IPS-20b (cell line): ENCODE results near the gene KLK15.
"Not testable (repeated sequence)": the region's sequence is repeated elsewhere in the genome, so short reads cannot be mapped to it uniquely, and the experiment has no call there.

Experiments
- H3K27ac ChIP-seq: one replicate; pipeline ENCODE4 v1.5.1; 2013; ENCODE audit warnings: low read length
- H3K27me3 ChIP-seq: 2 replicates; pipeline ENCODE4 v1.6.1; 2013; ENCODE audit warnings: mild to moderate bottlenecking, low read length, inconsistent platforms; ENCODE audit not compliant: insufficient read depth
- H3K36me3 ChIP-seq: 2 replicates; pipeline ENCODE4 v1.6.1; 2013; ENCODE audit warnings: low read depth, mild to moderate bottlenecking, inconsistent platforms, low read length, moderate library complexity; ENCODE audit not compliant: insufficient read depth
- H3K4me1 ChIP-seq: 2 replicates; pipeline ENCODE4 v1.6.1; 2013; ENCODE audit warnings: mild to moderate bottlenecking, control low read depth, inconsistent platforms, low read length, moderate library complexity; ENCODE audit not compliant: insufficient read depth
- H3K4me3 ChIP-seq: 2 replicates; pipeline ENCODE4 v1.5.1; 2013; ENCODE audit warnings: mild to moderate bottlenecking, low read length, inconsistent platforms
- H3K9ac ChIP-seq: 2 replicates; pipeline ENCODE4 v1.6.1; 2013; ENCODE audit warnings: low read depth, mild to moderate bottlenecking, inconsistent platforms, low read length, moderate library complexity
- H3K9me3 ChIP-seq: 2 replicates; pipeline ENCODE4 v1.6.1; 2013; ENCODE audit warnings: mild to moderate bottlenecking, low read depth, low read length, inconsistent platforms; ENCODE audit not compliant: insufficient read depth

Gene KLK15

DNA sequence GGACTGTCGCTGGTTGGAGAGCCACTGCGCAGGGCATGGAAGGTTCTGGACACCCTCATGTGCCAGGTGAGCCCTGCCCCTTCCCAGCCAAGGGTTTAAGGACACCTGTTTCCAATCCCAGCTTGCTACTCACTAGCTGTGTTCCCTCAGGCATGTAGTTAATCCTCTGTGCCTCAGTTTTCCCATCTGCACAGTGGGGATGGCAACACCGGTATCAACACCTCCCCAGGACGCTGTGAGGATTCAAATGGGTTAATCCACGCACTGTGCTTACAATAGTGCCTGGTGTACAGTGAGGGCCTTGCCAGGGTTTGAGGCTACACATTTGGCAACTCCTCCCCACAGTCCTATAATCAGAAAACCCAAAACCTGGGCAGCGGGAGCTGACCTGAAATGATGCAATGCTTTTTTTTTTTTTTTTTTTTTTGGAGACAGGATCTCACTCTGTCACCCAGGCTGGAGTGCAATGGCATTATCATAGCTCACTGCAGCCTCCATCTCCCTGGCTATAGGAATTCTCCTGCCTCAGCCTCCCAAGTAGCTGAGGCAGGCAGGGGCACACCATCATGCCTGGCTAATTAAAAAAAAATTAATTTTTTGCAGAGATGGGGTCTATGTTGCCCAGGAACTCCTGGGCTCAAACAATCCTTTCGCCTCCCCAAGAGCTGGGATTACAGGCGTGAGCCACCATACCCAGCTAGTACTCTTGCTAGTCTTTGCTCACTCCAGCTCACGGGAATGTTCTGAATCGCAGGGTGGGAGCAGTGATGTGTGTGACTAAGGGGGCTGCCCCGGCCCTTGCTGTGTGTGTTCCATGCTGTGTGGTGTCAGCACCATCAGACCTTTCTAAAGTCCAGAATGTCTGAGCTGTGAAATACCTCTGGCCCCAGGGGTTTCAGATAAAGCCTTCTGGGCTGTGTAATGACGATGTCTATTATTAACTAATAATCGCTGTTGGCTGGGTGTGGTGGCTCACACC lies 40.8 kb downstream of the KLK15 start:
- peaks cover 22% of the 10 kb centered on the region for H3K36me3 ChIP-seq
- H3K4me1 ChIP-seq: no peaks in the 10 kb centered on the region
- no peak overlapping the region for H3K9ac ChIP-seq
- H3K9me3 ChIP-seq: no peaks in the 10 kb centered on the region
- no peaks in the 10 kb centered on the region for H3K27me3 ChIP-seq
- H3K4me3 ChIP-seq: no peak overlapping the region
- no peak overlapping the region for H3K27ac ChIP-seq

DNA sequence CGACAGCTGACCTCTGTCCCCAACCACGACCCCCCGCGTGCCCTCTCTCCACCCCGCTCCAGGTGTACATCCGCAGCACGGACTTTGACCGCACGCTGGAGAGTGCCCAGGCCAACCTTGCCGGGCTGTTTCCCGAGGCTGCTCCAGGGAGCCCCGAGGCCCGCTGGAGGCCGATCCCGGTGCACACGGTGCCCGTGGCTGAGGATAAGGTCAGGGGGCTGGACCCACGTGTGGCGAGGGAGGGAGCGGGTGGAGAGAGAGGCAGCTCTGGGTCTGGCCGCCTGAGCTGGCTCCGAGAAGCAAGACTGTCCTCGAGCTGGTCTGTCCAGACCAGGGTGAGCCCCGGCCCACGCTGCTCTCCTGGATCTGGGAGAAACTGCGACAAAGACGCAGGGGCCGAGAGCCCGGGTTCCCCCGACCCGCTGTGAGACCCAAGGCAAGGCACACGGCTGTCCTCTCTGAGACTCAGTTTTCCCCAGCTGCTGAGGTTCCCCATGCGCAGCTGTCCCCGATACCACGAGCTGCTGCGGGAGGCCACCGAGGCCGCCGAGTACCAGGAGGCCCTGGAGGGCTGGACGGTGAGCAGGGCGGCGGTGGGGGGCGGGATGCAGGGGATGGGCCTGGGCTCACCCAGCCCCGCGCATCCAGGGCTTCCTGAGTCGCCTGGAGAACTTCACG lies 41.6 kb downstream of the KLK15 start:
- Histone ChIP-seq H3K27me3 (no peaks in the 10 kb centered on the region), H3K27ac (no peak overlapping the region), H3K9ac (no peak overlapping the region), H3K9me3 (no peaks in the 10 kb centered on the region), H3K36me3 (peaks cover 14% of the 10 kb centered on the region; the same call in 1 of the 2 replicates), H3K4me3 (no peak overlapping the region), H3K4me1 (no peaks in the 10 kb centered on the region)

DNA sequence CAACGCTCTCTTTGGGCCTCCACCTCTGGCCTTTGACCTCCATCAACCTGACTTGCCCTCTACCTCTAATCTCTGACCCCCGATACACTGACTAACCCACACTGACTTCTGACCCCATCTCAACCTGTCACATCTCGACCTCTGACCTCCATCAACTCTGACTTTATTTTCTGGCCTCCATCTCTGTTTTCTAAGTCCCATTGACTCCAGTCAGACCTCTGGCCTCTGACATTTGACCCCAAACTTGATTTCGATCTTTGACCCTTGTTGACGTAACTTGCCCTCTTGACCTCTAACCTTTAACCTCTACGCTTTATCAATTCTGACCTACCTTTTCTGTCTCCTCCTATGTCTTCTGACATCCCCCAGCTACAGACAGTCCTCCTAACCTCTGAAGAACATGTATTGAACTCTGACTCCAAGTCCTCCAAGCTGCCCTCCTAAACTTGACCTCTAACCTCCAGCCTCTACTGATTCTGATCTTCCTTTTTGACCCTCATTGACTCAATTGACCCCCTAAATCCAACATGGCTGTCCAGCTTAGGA lies 42.4 kb downstream of the KLK15 start:
- Histone ChIP-seq H3K4me1 (no peaks in the 10 kb centered on the region), H3K9me3 (no peaks in the 10 kb centered on the region), H3K27me3 (no peaks in the 10 kb centered on the region), H3K4me3 (no peak overlapping the region), H3K9ac (no peak overlapping the region), H3K36me3 (peaks cover 6% of the 10 kb centered on the region; the same call in 1 of the 2 replicates), H3K27ac (no peak overlapping the region)

DNA sequence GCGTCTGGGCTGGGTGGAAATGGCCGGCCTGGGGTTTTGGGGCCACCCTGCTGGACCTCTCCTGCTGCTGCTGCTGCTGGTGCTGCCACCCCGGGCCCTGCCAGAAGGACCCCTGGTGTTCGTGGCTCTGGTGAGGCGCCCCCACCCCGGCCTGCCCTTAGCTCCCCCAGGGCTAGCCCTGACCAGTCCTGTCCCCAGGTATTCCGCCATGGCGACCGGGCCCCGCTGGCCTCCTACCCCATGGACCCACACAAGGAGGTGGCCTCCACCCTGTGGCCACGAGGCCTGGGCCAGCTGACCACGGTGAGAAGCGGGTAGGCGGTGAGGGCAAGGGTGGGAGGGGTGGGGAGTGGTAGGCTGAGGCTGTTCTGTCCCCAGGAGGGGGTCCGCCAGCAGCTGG lies 43.0 kb downstream of the KLK15 start, which contains the start of gene ACP4:
Gene ACP4, plus strand, starts transcription at position 20 of the 400 bp plus-strand sequence. Its CDS starts 0 bp downstream, at position 20.
- Histone ChIP-seq H3K27ac (no peak within 1 kb of the TSS), H3K9ac (no peak within 1 kb of the TSS), H3K36me3 (peaks cover under 1% of the 10 kb centered on the region; the same call in 1 of the 2 replicates), H3K9me3 (no peaks in the 10 kb centered on the region), H3K27me3 (no peaks in the 10 kb centered on the region), H3K4me3 (no peak within 1 kb of the TSS), H3K4me1 (no peaks in the 10 kb centered on the region)

DNA sequence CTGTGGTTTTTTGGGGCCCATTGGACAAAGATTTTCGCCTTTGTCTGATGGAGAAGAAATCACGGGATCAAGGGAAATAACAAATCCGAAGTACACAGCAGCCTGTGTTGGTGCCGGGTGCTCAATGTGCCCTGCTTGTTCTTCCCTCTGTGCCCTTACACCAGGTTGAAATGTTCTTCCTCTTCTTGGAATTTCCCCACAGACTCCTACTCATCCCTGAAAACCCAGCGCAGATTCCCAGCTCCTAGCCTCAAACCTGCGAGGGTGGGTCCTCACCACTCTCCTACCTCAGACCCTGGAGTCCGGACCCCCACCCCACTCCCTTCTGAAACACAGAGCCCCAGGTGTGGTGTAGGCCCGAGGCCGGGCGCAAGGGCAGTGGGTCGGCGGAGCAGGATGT lies 48.0 kb downstream of the KLK15 start:
- Histone ChIP-seq H3K4me1 (no peaks in the 10 kb centered on the region), H3K36me3 (no peaks in the 10 kb centered on the region), H3K9me3 (peaks cover 5% of the 10 kb centered on the region), H3K27me3 (peaks cover 9% of the 10 kb centered on the region), H3K4me3 (no peak overlapping the region), H3K9ac (no peak overlapping the region), H3K27ac (no peak overlapping the region)

DNA sequence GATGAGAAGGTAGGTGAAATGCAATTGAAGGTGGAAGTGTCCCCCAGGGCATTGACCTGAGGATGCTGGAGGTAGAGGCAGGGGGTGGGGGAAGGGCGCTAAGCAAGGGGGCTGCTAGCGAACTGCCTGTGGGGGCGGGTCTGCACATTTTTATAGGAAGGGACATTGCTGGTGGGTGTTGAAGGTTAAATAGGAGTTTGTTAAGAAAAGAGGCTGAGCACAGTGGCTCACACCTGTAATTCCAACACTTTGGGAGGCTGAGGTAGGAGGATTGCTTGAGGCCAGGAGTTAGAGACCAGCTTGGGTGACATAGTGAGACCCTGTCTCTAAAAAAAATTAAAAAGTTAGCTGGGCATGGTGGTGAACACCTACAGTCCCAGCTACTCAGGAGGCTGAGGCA lies 48.7 kb downstream of the KLK15 start:
- Histone ChIP-seq H3K27me3 (peaks cover 15% of the 10 kb centered on the region), H3K4me1 (no peaks in the 10 kb centered on the region), H3K9me3 (peaks cover 8% of the 10 kb centered on the region), H3K36me3 (no peaks in the 10 kb centered on the region), H3K9ac (no peak overlapping the region), H3K27ac (no peak overlapping the region), H3K4me3 (no peak overlapping the region)

DNA sequence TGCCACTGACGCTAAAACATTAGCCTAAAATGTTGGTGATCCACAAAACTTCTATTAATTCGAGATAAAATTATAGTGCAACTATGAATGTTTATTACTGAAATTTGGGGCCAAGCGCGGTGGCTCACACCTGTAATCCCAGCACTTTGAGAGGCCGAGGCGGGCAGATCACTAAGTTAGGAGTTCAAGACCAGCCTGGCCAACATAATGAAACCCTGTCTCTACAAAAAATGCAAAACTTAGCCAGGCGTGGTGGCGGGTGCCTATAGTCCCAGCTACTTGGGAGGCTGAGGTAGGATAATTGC lies 49.6 kb downstream of the KLK15 start:
- H3K27ac ChIP-seq, H3K9ac ChIP-seq, H3K4me1 ChIP-seq, H3K36me3 ChIP-seq, H3K4me3 ChIP-seq: not testable (repeated sequence)
- Histone ChIP-seq H3K9me3 (peaks cover 17% of the 10 kb centered on the region), H3K27me3 (peaks cover 24% of the 10 kb centered on the region)

DNA sequence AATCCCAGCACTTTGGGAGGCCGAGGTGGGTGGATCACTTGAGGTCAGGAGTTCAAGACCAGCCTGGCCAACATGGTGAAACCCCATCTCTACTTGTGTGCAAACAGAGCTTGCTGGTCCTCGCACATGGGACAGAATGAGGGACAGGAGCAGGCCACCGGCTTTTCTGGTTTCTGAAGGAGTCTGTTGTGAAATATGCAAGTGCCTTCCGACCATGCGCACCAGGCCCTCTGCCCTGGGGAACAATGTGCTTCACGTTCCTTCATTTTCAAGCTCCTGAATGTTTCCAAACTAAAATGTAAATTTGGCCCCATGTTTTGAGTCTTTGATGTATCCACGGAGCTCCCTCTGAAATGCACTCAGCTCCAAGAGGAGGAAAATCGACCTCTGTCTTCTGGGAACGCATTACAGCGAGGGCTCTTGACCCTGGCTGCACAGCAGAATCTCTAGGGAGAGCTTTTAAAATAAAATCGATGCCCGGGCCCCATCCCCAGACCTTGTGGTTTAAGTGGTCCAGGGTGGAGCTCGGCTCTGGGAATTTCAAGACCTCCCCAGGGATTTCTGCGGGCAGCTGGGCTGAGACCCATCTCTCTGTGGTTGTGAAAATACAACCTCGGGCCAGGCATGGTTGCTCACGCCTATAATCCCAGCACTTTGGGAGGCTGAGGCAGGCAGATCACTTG lies 52.5 kb downstream of the KLK15 start:
- Histone ChIP-seq H3K9me3 (peaks cover 22% of the 10 kb centered on the region), H3K4me3 (no peak overlapping the region), H3K36me3 (no peaks in the 10 kb centered on the region), H3K27ac (no peak overlapping the region), H3K27me3 (peaks cover 47% of the 10 kb centered on the region), H3K9ac (no peak overlapping the region), H3K4me1 (no peaks in the 10 kb centered on the region; the same call in 1 of the 2 replicates)

DNA sequence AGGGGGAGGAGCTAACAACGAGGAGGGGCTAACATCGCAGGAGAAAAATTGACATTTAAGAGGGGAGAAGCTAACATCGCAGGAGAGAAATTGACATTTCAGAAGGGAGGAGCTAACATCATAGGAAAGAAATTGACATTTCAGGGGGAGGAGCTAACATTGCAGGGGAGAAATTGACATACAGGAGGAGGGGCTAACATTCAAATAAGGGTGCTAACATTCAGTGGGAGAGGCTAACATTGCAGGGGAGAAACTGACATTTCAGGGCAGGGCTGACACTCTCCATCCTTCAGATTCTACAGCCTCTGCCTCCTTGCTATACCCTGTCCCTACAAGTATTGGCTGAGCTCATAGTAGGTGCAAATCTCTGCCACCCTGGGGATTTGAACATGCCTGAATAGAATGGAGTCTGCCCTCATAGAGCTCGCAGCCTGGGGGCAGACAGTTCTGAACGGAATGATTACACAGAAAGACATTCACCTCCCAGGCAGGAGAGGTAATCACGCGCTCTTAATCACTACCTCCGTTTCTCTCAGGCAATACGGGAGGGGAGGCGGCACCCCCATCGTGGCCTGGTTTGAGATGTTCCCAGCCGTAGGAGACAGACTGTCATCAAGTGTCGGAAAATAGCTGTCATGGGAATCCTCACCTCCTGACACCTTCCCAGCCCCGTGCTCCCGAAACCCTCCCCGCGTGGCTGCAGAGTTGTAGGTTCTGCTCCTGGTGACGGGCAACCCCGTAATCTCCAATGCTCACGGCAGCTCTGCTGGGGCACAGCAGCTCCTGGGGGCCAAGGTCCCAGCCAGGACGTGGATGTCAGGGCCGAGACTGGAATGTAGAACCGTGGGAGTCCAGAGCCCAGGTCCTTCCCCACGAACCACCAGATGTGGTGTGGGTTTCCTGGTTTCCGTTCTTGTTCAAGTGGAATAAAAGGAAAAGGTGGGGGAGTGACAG lies 53.6 kb downstream of the KLK15 start:
- Histone ChIP-seq H3K27ac (no peak overlapping the region), H3K27me3 (peaks cover 53% of the 10 kb centered on the region), H3K36me3 (no peaks in the 10 kb centered on the region), H3K9me3 (peaks cover 25% of the 10 kb centered on the region), H3K4me3 (no peak overlapping the region), H3K4me1 (no peaks in the 10 kb centered on the region; the same call in 1 of the 2 replicates), H3K9ac (no peak overlapping the region)

DNA sequence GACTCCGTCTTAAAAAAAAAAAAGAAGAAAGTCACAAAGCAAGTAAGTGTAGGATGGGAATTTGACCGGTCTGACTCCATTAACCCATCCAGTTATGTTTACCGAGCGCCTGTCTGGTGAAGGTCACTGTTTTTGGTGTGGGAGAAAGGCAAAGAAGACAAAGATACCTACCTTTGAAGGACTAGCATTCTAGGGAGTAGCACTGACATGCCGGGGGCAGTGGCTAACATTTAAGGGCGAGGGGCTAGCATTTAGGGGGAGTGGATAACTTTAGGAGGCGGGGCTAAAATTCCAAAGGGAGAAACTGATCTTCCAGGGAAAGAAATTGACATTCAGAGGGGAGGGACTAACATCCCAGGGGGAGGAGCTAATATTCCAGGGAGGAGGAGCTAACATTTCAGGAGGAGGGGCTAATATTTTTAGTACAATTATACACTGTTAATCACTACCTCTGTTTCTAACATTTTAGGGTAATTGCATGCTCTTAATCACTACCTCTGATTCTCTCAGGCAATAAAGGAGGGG lies 54.4 kb downstream of the KLK15 start:
- H3K4me3 ChIP-seq: no peak overlapping the region
- H3K9ac ChIP-seq: no peak overlapping the region
- no peak overlapping the region for H3K27ac ChIP-seq
- no peaks in the 10 kb centered on the region; the same call in 1 of the 2 replicates for H3K4me1 ChIP-seq
- peaks cover 53% of the 10 kb centered on the region for H3K27me3 ChIP-seq
- H3K9me3 ChIP-seq: peaks cover 26% of the 10 kb centered on the region; the same call in 1 of the 2 replicates
- H3K36me3 ChIP-seq: no peaks in the 10 kb centered on the region
